ENCODE results near the gene CACNA1B. TPM values are rescaled to one million over a fixed set of nuclear protein-coding genes. Genes with fewer than 3 reads are reported as not detected.
"Not testable (repeated sequence)": the region's sequence is repeated elsewhere in the genome, so short reads cannot be mapped to it uniquely, and the experiment has no call there.

Gene CACNA1B
- total RNA-seq, 2 donors from 2014 or later: 0.02 to 0.07 TPM

- ATAC-seq (replicated peaks in 1 of 2) (peak in 1 of 2 donors; percentile 35), DNase-seq (peak; percentile 26 to 32)
- H3K4me3 Mint-ChIP-seq; H3K27me3 Mint-ChIP-seq (ENCODE audit: low read depth); H3K4me1 Mint-ChIP-seq (ENCODE audit: low read depth); H3K36me3 Mint-ChIP-seq (ENCODE audit: insufficient read depth in 2 of 2); H3K27ac Mint-ChIP-seq; H3K9me3 Mint-ChIP-seq: not testable (repeated sequence)
Measured at GRCh38 chr9:137884547-137884946, 7.0 kb downstream of the CACNA1B start.

DNA sequence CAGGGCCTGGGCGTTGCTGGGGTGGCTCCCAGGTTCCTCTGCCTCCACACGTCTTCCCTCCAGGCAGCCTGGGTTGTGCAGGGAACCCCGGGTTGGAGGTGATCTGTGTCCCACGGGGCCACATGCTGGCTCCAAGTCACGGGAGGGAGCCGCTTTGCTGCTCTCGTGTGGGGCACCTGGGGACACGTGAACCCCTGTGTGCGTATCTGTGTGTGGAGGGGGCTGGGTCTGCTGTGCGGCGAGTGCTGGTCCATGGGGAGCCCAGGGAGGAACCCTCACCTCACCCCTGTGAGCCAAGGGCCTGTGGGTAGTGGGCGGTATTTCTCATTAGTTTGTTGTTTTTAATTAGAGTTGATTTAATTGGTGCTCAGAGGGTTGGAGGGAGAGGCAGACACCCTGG, 7.5 kb downstream of the CACNA1B start:
- not testable (repeated sequence) for H3K9me3 Mint-ChIP-seq; H3K4me3 Mint-ChIP-seq; DNase-seq; ATAC-seq (replicated peaks in 1 of 2); H3K4me1 Mint-ChIP-seq (ENCODE audit: low read depth); H3K36me3 Mint-ChIP-seq (ENCODE audit: insufficient read depth in 2 of 2); H3K27me3 Mint-ChIP-seq (ENCODE audit: low read depth); H3K27ac Mint-ChIP-seq

- not testable (repeated sequence) for H3K9me3 Mint-ChIP-seq; ATAC-seq (replicated peaks in 1 of 2)
Measured at GRCh38 chr9:137888621-137889020, 11.0 kb downstream of the CACNA1B start.

GRCh38 chr9:137889966-137890365, 12.4 kb downstream of the CACNA1B start:
- ATAC-seq (replicated peaks in 1 of 2); H3K27ac Mint-ChIP-seq; H3K4me3 Mint-ChIP-seq; H3K36me3 Mint-ChIP-seq (ENCODE audit: insufficient read depth in 2 of 2); H3K9me3 Mint-ChIP-seq; DNase-seq; H3K4me1 Mint-ChIP-seq (ENCODE audit: low read depth); H3K27me3 Mint-ChIP-seq (ENCODE audit: low read depth): not testable (repeated sequence)

More at GRCh38 chr9:137888621-137889020, 11.0 kb downstream of the CACNA1B start:
- H3K27ac Mint-ChIP-seq; H3K27me3 Mint-ChIP-seq (ENCODE audit: low read depth); H3K4me1 Mint-ChIP-seq (ENCODE audit: low read depth); H3K36me3 Mint-ChIP-seq (ENCODE audit: insufficient read depth in 2 of 2); H3K4me3 Mint-ChIP-seq; DNase-seq: not testable (repeated sequence)

GRCh38 chr9:137890768-137891587, 13.4 kb downstream of the CACNA1B start:
- H3K27me3 Mint-ChIP-seq (ENCODE audit: low read depth); H3K9me3 Mint-ChIP-seq; DNase-seq; H3K4me3 Mint-ChIP-seq; H3K36me3 Mint-ChIP-seq (ENCODE audit: insufficient read depth in 2 of 2); H3K27ac Mint-ChIP-seq; H3K4me1 Mint-ChIP-seq (ENCODE audit: low read depth); ATAC-seq (replicated peaks in 1 of 2): not testable (repeated sequence)

DNA sequence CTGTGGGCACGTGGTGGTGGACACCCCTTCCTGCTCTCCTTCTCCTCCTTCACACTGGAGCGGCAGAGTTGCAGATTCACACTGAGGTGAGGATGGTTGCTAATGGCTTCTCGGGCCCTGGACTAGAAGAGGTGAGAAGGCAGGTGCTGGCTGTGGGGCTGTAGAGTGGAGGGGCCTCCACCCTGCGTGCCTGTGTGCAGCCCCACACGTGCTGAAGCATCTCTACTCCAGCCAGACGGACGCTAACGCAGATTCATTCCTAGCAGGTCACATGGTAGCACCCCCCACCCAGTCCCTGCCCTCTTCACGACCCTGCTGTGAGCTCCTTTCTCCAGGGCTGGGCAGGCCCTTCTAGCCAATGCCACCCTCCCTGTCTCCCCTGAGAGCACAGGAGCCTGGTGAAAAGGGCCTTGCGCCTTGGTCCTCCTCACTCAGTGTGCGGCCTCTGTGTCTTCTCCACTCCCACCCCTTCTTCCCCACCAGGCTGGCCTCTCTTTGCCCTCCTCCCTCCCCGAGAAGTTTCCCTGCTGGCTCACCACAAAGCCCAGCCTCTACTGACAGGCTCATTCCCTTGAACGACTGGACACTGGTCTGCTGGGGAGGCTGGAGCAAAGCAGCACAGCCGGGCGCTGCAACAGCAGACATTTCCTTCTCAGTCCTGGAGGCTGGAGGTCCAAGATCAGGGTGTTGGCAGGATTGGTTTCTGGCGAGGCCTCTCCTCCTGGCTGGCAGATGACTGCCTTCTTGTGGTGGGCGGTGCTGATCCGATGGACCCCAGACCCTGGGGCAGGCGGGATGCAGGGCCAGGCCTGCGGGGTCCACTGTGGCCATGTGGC, 14.2 kb downstream of the CACNA1B start:
- Mint-ChIP-seq H3K4me1 (ENCODE audit: low read depth) (no peaks in the 10 kb centered on the region), H3K4me3 (no peak overlapping the region), H3K36me3 (ENCODE audit: insufficient read depth in 2 of 2) (no peaks in the 10 kb centered on the region), H3K27ac (no peak overlapping the region), H3K9me3 (no peaks in the 10 kb centered on the region), H3K27me3 (ENCODE audit: low read depth) (no peaks in the 10 kb centered on the region)
- no peak for ATAC-seq (replicated peaks in 1 of 2)
- DNase-seq: no peak

- no peak overlapping the region for H3K27ac Mint-ChIP-seq
- no peaks in the 10 kb centered on the region for H3K36me3 Mint-ChIP-seq (ENCODE audit: insufficient read depth in 2 of 2)
- H3K4me1 Mint-ChIP-seq (ENCODE audit: low read depth): no peaks in the 10 kb centered on the region
- H3K27me3 Mint-ChIP-seq (ENCODE audit: low read depth): no peaks in the 10 kb centered on the region
- no peaks in the 10 kb centered on the region for H3K9me3 Mint-ChIP-seq
- DNase-seq: no peak
- ATAC-seq (replicated peaks in 1 of 2): no peak
- no peak overlapping the region for H3K4me3 Mint-ChIP-seq
Measured at GRCh38 chr9:137892424-137893191, 15.0 kb downstream of the CACNA1B start.

DNA sequence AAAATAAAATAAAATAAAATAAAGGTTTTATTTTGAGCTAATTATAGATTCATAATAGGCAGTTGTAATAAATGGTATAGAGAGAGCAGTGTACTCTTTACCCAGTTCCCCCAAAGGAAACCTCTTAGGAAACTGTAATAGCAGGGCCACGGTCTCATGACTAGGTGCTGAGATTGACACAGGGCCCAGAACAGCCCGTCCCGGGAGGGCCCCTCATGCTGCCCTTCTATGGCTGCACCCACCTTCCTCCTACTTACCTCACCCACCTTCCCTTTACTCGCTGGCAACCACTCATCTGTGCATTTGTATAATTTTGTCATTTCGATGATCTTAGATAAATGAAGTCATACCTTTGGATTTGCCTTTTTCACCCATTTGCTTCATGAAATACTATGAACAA, 16.1 kb downstream of the CACNA1B start:
- DNase-seq (no peak), ATAC-seq (replicated peaks in 1 of 2) (no peak)
- H3K9me3 Mint-ChIP-seq: no peaks in the 10 kb centered on the region
- H3K4me1 Mint-ChIP-seq (ENCODE audit: low read depth): no peaks in the 10 kb centered on the region
- H3K27me3 Mint-ChIP-seq (ENCODE audit: low read depth): no peaks in the 10 kb centered on the region
- no peak overlapping the region for H3K27ac Mint-ChIP-seq
- H3K4me3 Mint-ChIP-seq: no peak overlapping the region
- no peaks in the 10 kb centered on the region for H3K36me3 Mint-ChIP-seq (ENCODE audit: insufficient read depth in 2 of 2)

DNA sequence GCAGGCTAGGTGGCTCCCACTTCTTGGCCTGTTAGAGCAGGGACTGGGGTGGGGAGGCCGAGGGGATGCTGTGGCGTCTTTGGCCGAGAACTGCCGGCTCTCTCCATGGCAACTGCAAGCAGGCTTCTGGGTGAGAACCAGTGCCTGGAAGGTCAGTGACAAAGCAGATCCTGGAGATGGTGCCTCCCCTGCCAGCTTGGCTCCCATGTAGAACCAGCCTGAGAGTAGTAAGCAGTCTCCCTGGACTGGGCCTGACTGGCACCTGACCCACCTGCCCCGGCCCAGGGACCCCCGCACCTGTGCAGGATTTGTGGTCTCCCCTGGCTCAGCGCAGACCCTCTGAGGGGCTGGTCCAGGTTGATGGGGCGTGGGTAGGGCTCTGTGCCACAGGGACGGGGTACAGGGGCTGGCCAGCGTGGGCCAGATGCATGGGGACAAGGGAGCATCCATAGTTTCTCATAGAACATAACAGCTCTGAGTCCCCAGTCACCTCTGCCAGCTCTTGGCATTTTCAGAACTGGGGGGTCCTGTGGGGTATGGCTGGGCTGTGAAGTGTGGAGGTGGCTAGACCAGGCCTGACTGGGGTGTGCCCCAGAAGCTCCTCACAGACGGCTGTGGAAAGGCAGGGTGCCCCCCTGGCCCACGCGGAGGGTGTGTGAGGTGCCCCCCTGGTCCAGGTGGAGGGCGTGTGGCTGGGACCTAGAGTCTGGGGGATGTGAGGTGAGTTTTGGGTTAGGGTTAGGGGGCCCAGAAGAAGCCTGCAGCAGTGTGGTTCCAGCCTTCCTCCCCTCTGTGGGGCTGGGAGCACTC, 22.2 kb downstream of the CACNA1B start:
- H3K9me3 Mint-ChIP-seq: peaks cover 0 to 1% of the 10 kb centered on the region in 2 donors
- H3K36me3 Mint-ChIP-seq (ENCODE audit: insufficient read depth in 2 of 2): no peaks in the 10 kb centered on the region
- DNase-seq: no peak
- ATAC-seq (replicated peaks in 1 of 2): no peak
- H3K4me1 Mint-ChIP-seq (ENCODE audit: low read depth): no peaks in the 10 kb centered on the region
- H3K27me3 Mint-ChIP-seq (ENCODE audit: low read depth): no peaks in the 10 kb centered on the region
- H3K27ac Mint-ChIP-seq: no peak overlapping the region
- no peak overlapping the region for H3K4me3 Mint-ChIP-seq

DNA sequence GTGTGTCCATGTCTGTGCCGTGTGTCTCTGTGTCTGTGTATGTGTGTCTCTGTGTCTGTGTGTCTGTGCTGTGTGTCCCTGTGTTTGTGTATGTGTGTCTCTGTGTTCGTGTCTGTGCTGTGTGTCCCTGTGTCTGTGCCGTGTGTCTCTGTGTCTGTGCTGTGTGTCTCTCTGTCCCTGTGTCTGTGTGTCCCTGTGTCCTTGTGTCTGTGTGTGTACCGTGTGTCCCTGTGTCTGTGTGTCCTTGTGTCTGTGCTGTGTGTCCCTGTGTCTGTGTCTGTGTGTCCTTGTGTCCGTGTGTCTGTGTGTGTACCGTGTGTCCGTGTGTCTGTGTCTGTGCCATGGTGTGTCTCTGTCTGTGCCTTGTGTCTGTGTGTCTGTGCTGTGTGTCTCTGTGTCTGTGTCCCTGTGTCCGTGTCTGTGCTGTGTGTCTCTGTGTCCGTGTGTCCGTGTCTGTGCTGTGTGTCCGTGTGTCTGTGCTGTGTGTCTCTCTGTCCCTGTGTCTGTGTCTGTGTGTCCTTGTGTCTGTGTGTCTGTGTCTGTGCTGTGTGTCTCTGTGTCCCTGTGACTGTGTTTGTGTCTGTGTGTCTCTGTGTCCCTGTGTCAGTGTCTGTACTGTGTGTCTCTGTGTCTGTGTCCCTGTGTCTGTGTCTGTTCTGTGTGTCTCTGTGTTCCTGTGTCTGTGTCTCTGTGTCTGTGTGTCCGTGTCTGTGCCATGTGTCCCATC, 23.2 kb downstream of the CACNA1B start:
- ATAC-seq (replicated peaks in 1 of 2) (no peak), DNase-seq (no peak)
- no peaks in the 10 kb centered on the region for H3K27me3 Mint-ChIP-seq (ENCODE audit: low read depth)
- no peaks in the 10 kb centered on the region for H3K4me1 Mint-ChIP-seq (ENCODE audit: low read depth)
- H3K4me3 Mint-ChIP-seq: no peak overlapping the region
- H3K9me3 Mint-ChIP-seq: peaks cover 0 to 1% of the 10 kb centered on the region in 2 donors
- H3K27ac Mint-ChIP-seq: no peak overlapping the region
- H3K36me3 Mint-ChIP-seq (ENCODE audit: insufficient read depth in 2 of 2): no peaks in the 10 kb centered on the region

GRCh38 chr9:137902646-137903045, 25.1 kb downstream of the CACNA1B start:
- Mint-ChIP-seq H3K4me1 (ENCODE audit: low read depth) (no peaks in the 10 kb centered on the region), H3K36me3 (ENCODE audit: insufficient read depth in 2 of 2) (no peaks in the 10 kb centered on the region), H3K9me3 (peaks cover 0 to 1% of the 10 kb centered on the region in 2 donors), H3K4me3 (no peak overlapping the region), H3K27me3 (ENCODE audit: low read depth) (peaks cover 13% of the 10 kb centered on the region), H3K27ac (no peak overlapping the region)
- DNase-seq: no peak
- ATAC-seq (replicated peaks in 1 of 2): no peak

GRCh38 chr9:137905740-137906139, 28.2 kb downstream of the CACNA1B start:
- Mint-ChIP-seq H3K36me3 (ENCODE audit: insufficient read depth in 2 of 2) (no peaks in the 10 kb centered on the region), H3K27ac (no peak overlapping the region), H3K4me1 (ENCODE audit: low read depth) (no peaks in the 10 kb centered on the region), H3K9me3 (peaks cover 0 to 1% of the 10 kb centered on the region in 2 donors), H3K27me3 (ENCODE audit: low read depth) (peaks cover 13% of the 10 kb centered on the region), H3K4me3 (no peak overlapping the region)
- DNase-seq (no peak), ATAC-seq (replicated peaks in 1 of 2) (no peak)

Data from activated T-cell treated with anti-CD3 and anti-CD28 coated beads, Interleukin-2, amount 50 U/mL, for 72 hours (primary cell).